H1 (cell line): ENCODE data around the gene C5orf58. TPM values are rescaled to one million over a fixed set of nuclear protein-coding genes. Genes with fewer than 3 reads are reported as not detected.

ENCODE experiments used
- CTCF ChIA-PET: fragments of 300-600 bp; sonication (Branson Sonifier 250); formaldehyde crosslinking; loops from one replicate; lab custom pipeline; 2021; ENCODE audit not compliant: partially characterized antibody; lab: Charles Lee
- POLR2A ChIA-PET: fragments of 300-600 bp; sonication (Branson Sonifier 250); formaldehyde crosslinking; loops from one replicate; lab custom pipeline; 2021; ENCODE audit warnings: inconsistent platforms; ENCODE audit not compliant: partially characterized antibody; lab: Charles Lee
- DNase-seq, 2 experiments: peaks; one replicate each; pipeline versions ENCODE4 v3.0.0 to v3.0.0-alpha.2; 2010 to 2022; ENCODE audit warnings: low spot score in 2 of 2, low read depth in 1 of 2, mixed read lengths in 1 of 2
- FAIRE-seq: peaks from 2 replicates; lab custom pipeline; 2011; peaks lifted over from hg19 to GRCh38; lab: Jason Lieb, UNC
- H2AFZ ChIP-seq: 2 replicates; pipeline ENCODE4 v1.8.1; 2012; ENCODE audit warnings: low read length, inconsistent platforms
- H2AK5ac ChIP-seq: 2 replicates; pipeline ENCODE4 v1.6.1; 2013; ENCODE audit warnings: low read depth, low read length
- H2BK120ac ChIP-seq: replicated peaks from 2 replicates; pipeline ENCODE3; 2013; ENCODE audit warnings: low read depth, low read length, inconsistent platforms
- H2BK12ac ChIP-seq: 2 replicates; pipeline ENCODE4 v1.6.1; 2013; ENCODE audit warnings: low read depth, low read length
- H2BK15ac ChIP-seq: 2 replicates; pipeline ENCODE4 v1.6.1; 2013; ENCODE audit warnings: low read length
- H2BK20ac ChIP-seq: 2 replicates; pipeline ENCODE4 v1.6.1; 2013; ENCODE audit warnings: low read length
- H2BK5ac ChIP-seq: 2 replicates; pipeline ENCODE4 v1.6.1; 2013; ENCODE audit warnings: low read depth, low read length
- H3K14ac ChIP-seq: 2 replicates; pipeline ENCODE4 v1.6.1; 2013; ENCODE audit warnings: inconsistent platforms; ENCODE audit not compliant: insufficient read length
- H3K18ac ChIP-seq: 2 replicates; pipeline ENCODE4 v1.6.1; 2013; ENCODE audit warnings: low read length; ENCODE audit errors: extremely low read depth
- H3K23ac ChIP-seq: 2 replicates; pipeline ENCODE4 v1.6.1; 2013; ENCODE audit warnings: inconsistent platforms; ENCODE audit not compliant: insufficient read length
- H3K23me2 ChIP-seq: 2 replicates; pipeline ENCODE4 v1.6.1; 2013; ENCODE audit warnings: low read depth, low read length
- H3K27ac ChIP-seq: 2 replicates; pipeline ENCODE4 v1.6.1; 2011; ENCODE audit warnings: low read depth, low read length, inconsistent platforms
- H3K27me3 ChIP-seq, 4 experiments: replicated peaks in 1 of 4; 1 replicate in 1 of 4; 2 replicates in 3 of 4; pipeline versions ENCODE4 v1.6.1 to v1.8.1; 2011 to 2013; ENCODE audit warnings: low read length in 3 of 4, mild to moderate bottlenecking in 3 of 4, inconsistent platforms in 2 of 4, mixed read lengths in 2 of 4, moderate library complexity in 1 of 4; ENCODE audit not compliant: control insufficient read depth in 3 of 4, insufficient read depth in 3 of 4; ENCODE audit errors: extremely low read depth in 1 of 4
- H3K36me3 ChIP-seq, 4 experiments: 2 replicates each; pipeline versions ENCODE4 v1.6.1 to v1.8.1; 2011 to 2013; ENCODE audit warnings: mild to moderate bottlenecking in 4 of 4, low read length in 3 of 4, moderate library complexity in 2 of 4, control low read depth in 1 of 4, inconsistent platforms in 1 of 4; ENCODE audit not compliant: insufficient read depth in 4 of 4, control insufficient read depth in 2 of 4
- H3K4ac ChIP-seq: replicated peaks from 2 replicates; pipeline ENCODE3; 2013; ENCODE audit warnings: low read length, low read depth, mixed read lengths, inconsistent platforms; ENCODE audit not compliant: insufficient read length
- H3K4me1 ChIP-seq, 4 experiments: replicated peaks in 1 of 4; 1 replicate in 1 of 4; 2 replicates in 3 of 4; pipeline versions ENCODE4 v1.6.1 to v1.8.1; 2011 to 2013; ENCODE audit warnings: low read length in 3 of 4, inconsistent platforms in 2 of 4, mixed read lengths in 1 of 4; ENCODE audit not compliant: insufficient read depth in 4 of 4, control insufficient read depth in 3 of 4
- H3K4me2 ChIP-seq, 2 experiments: 2 replicates each; pipeline versions ENCODE4 v1.6.1 to v1.8.1; 2011 to 2013; ENCODE audit warnings: low read depth in 2 of 2, low read length in 2 of 2, control low read depth in 1 of 2, inconsistent platforms in 1 of 2, mild to moderate bottlenecking in 1 of 2; ENCODE audit not compliant: insufficient read depth in 1 of 2
- H3K4me3 ChIP-seq, 4 experiments: fragments of 200-600, 300-600 bp in 1 of 4; sonication (generic), shearing (Covaris generic), sonication (Bioruptor Twin) in 1 of 4; 2 replicates each; pipeline versions ENCODE4 v1.5.1 to v1.8.1; 2011 to 2016; ENCODE audit warnings: low read length in 4 of 4, low read depth in 3 of 4, control low read depth in 2 of 4, inconsistent platforms in 2 of 4, mild to moderate bottlenecking in 2 of 4, mixed read lengths in 1 of 4, moderate library complexity in 1 of 4; ENCODE audit not compliant: insufficient read depth in 2 of 4; ENCODE audit errors: extremely low read depth in 1 of 4
- H3K56ac ChIP-seq: replicated peaks from 2 replicates; pipeline ENCODE3; 2013; ENCODE audit warnings: low read depth, mild to moderate bottlenecking, mixed read lengths, low read length, inconsistent platforms; ENCODE audit not compliant: insufficient read length
- H3K79me1 ChIP-seq: 2 replicates; pipeline ENCODE4 v1.6.1; 2013; ENCODE audit warnings: low read depth, low read length, control low read depth
- H3K79me2 ChIP-seq, 2 experiments: 2 replicates each; pipeline versions ENCODE4 v1.6.1 to v1.8.1; 2012 to 2013; ENCODE audit warnings: low read length in 2 of 2, mild to moderate bottlenecking in 2 of 2, inconsistent platforms in 1 of 2; ENCODE audit not compliant: insufficient read depth in 2 of 2, control insufficient read depth in 1 of 2
- H3K9ac ChIP-seq, 4 experiments: replicated peaks in 1 of 4; 1 replicate in 1 of 4; 2 replicates in 3 of 4; pipeline versions ENCODE4 v1.6.1 to v1.8.1; 2011 to 2013; ENCODE audit warnings: low read depth in 3 of 4, low read length in 3 of 4, control low read depth in 2 of 4, mild to moderate bottlenecking in 2 of 4, moderate library complexity in 2 of 4, inconsistent platforms in 1 of 4; ENCODE audit errors: extremely low read depth in 1 of 4
- H3K9me3 ChIP-seq, 2 experiments: 2 replicates each; pipeline versions ENCODE4 v1.6.1 to v1.8.1; 2012 to 2013; ENCODE audit warnings: mild to moderate bottlenecking in 2 of 2, moderate library complexity in 2 of 2, control low read depth in 1 of 2, inconsistent platforms in 1 of 2, low read depth in 1 of 2, low read length in 1 of 2, mixed read lengths in 1 of 2; ENCODE audit not compliant: insufficient read depth in 2 of 2
- H4K20me1 ChIP-seq, 2 experiments: replicated peaks in 1 of 2; 2 replicates each; pipeline versions ENCODE3 to v1.8.1; 2011 to 2013; ENCODE audit warnings: inconsistent platforms in 2 of 2, low read length in 2 of 2, mild to moderate bottlenecking in 1 of 2; ENCODE audit not compliant: insufficient read depth in 2 of 2, control insufficient read depth in 1 of 2
- H4K5ac ChIP-seq: 2 replicates; pipeline ENCODE4 v1.6.1; 2013; ENCODE audit warnings: low read length, low read depth, mixed read lengths, inconsistent platforms; ENCODE audit not compliant: insufficient read length
- H4K8ac ChIP-seq: 2 replicates; pipeline ENCODE4 v1.8.0; 2013; ENCODE audit warnings: mild to moderate bottlenecking, moderate library complexity, low read length, inconsistent platforms; ENCODE audit not compliant: insufficient read depth; ENCODE audit errors: extremely low read depth
- H4K91ac ChIP-seq: replicated peaks from 2 replicates; pipeline ENCODE3; 2013; ENCODE audit warnings: low read length, mixed read lengths, inconsistent platforms; ENCODE audit not compliant: insufficient read length
- CBX5 ChIP-seq: fragments of 300-800, 300-1000 bp; sonication (generic); IDR thresholded peaks from 2 replicates; pipeline ENCODE4 v1.7.1; 2016; ENCODE audit warnings: antibody characterized with exemption, low read length, low read depth
- CEBPB ChIP-seq: IDR thresholded peaks from 2 replicates; pipeline ENCODE4 v1.6.1; 2012; ENCODE audit warnings: low read depth, low read length
- CREB1 ChIP-seq: IDR thresholded peaks from 2 replicates; pipeline ENCODE4 v1.6.1; 2012; ENCODE audit warnings: inconsistent platforms
- EGR1 ChIP-seq: IDR thresholded peaks from 2 replicates; pipeline ENCODE4 v1.6.1; 2011; ENCODE audit warnings: low read depth, low read length, borderline replicate concordance
- JUN ChIP-seq: IDR thresholded peaks from 2 replicates; pipeline ENCODE4 v1.6.1; 2011; ENCODE audit warnings: low read depth, mild to moderate bottlenecking, improper control_type of control experiment, low read length
- KDM5A ChIP-seq: fragments of 200-600 bp; IDR thresholded peaks from 2 replicates; pipeline ENCODE4 v1.7.1; 2012; ENCODE audit warnings: mild to moderate bottlenecking, low read length, inconsistent platforms, mixed read lengths
- RAD21 ChIP-seq, 2 experiments: IDR thresholded peaks in 1 of 2; conservative IDR thresholded peaks in 1 of 2; 2 replicates each; pipeline ENCODE4 v1.6.1; 2011; ENCODE audit warnings: low read depth in 2 of 2, low read length in 2 of 2, improper control_type of control experiment in 1 of 2, inconsistent platforms in 1 of 2, mild to moderate bottlenecking in 1 of 2, moderate library complexity in 1 of 2
- RXRA ChIP-seq: IDR thresholded peaks from 2 replicates; pipeline ENCODE4 v1.6.1; 2011; ENCODE audit warnings: low read depth, mild to moderate bottlenecking, low read length, moderate library complexity; ENCODE audit not compliant: insufficient read depth
- SRF ChIP-seq: IDR thresholded peaks from 2 replicates; pipeline ENCODE4 v1.6.1; 2011; ENCODE audit warnings: mild to moderate bottlenecking, low read depth, low read length, moderate library complexity
- TEAD4 ChIP-seq: IDR thresholded peaks from 2 replicates; pipeline ENCODE4 v1.6.1; 2012; ENCODE audit warnings: low read depth, low read length, inconsistent platforms, mixed read lengths
- WGBS, 2 experiments: shearing (Covaris generic) in 1 of 2; methylation state at CpG; one replicate each; pipeline versions ENCODE4 v1.1.6 to v1.1.7; 2013 to 2015; ENCODE audit warnings: low lambda C conversion rate in 2 of 2, mixed read lengths in 2 of 2, inconsistent platforms in 1 of 2, low coverage in 1 of 2, missing lambda C conversion rate in 1 of 2; ENCODE audit not compliant: insufficient replicate concordance in 2 of 2, insufficient coverage in 1 of 2, insufficient read length in 1 of 2; ENCODE audit errors: extremely low coverage in 1 of 2, missing lambda C conversion rate in 1 of 2; 5-methylcytosine and 5-hydroxymethylcytosine counted together
- polyA plus RNA-seq, 7 experiments: library from polyadenylated mRNA; depleted of rRNA in 3 of 7; stranded (reverse) in 5 of 7; unstranded in 2 of 7; fragments of >200 nt in 5 of 7; fragments of 200-250 nt in 2 of 7; gene quantifications; 1 replicate in 5 of 7; 2 replicates in 1 of 7; 4 replicates in 1 of 7; pipeline versions ENCODE4 v1.2.1 to v1.2.3, GENCODE V29; 2011 to 2013; ENCODE audit warnings: missing spikeins in 2 of 7, mixed read lengths in 2 of 7
- total RNA-seq: library from RNA; stranded (reverse); fragmentation: NEBNext Ultra II Directional; extraction: Animal tissue kit (Norgen Biotek cat#: 25700); gene quantifications from 2 replicates; pipeline ENCODE4 v1.2.1, GENCODE V29; 2021

Gene C5orf58
- total and polyA plus RNA-seq, 2 of the 8 experiments (the other 6 are each of a cell fraction or from before 2014, with no cell fraction given): 0.24 to 1.6 TPM

GRCh38 chr5:170252720-170253350 is 20.1 kb downstream of the C5orf58 start:
- H3K79me2 ChIP-seq: no peaks in the 10 kb centered on the region
- no peak overlapping the region for H2BK5ac ChIP-seq
- H2BK15ac ChIP-seq: no peak overlapping the region
- H3K27ac ChIP-seq: no peak overlapping the region
- no peak overlapping the region for H3K23ac ChIP-seq
- H4K5ac ChIP-seq: peak overlapping the region; percentile 33
- H3K18ac ChIP-seq: no peak overlapping the region
- H3K4ac ChIP-seq: no peak overlapping the region
- H4K91ac ChIP-seq: no peak overlapping the region
- peak overlapping the region in 1 of 4 experiments; percentile 10; a peak in 1 of 8 replicates for H3K4me3 ChIP-seq
- POLR2A ChIA-PET: no interaction called here
- H4K8ac ChIP-seq: no peak overlapping the region
- CTCF ChIA-PET: interaction anchor here (0.8 to 1.5 kb wide), 3 partner anchors 16 to 194 kb away, joined by 3 read pairs; no protein-coding TSS in a partner anchor
- H3K56ac ChIP-seq: no peak overlapping the region
- H3K4me2 ChIP-seq: peak overlapping the region in 1 of 2 experiments; percentile 5; a peak in 2 of 4 replicates
- no peak overlapping the region for H2BK12ac ChIP-seq
- WGBS, 2 experiments: 55% methylated on average over 9 of the region's 9 CpGs; no CpG with 5 or more reads in 1 of the 2 experiments
- H3K23me2 ChIP-seq: peaks cover 2% of the 10 kb centered on the region; the same call in 1 of the 2 replicates
- H3K9me3 ChIP-seq: no peaks in the 10 kb centered on the region
- peaks cover 0 to 16% (median 15%) of the 10 kb centered on the region in 4 experiments; a peak in 6 of 7 replicates for H3K4me1 ChIP-seq
- no peak overlapping the region for H2BK20ac ChIP-seq
- no peaks in the 10 kb centered on the region for H4K20me1 ChIP-seq
- no peaks in the 10 kb centered on the region for H3K36me3 ChIP-seq
- no peak overlapping the region for H2AFZ ChIP-seq
- peak; percentile 63 for FAIRE-seq
- no peaks in the 10 kb centered on the region for H3K79me1 ChIP-seq
- TF ChIP-seq RXRA: no peak
- no peak for TF ChIP-seq EGR1
- no peak for TF ChIP-seq KDM5A
- no peak for TF ChIP-seq SRF
- no peak for TF ChIP-seq CBX5
- no peak for TF ChIP-seq JUN
- TF ChIP-seq CEBPB: no peak
- no peak for TF ChIP-seq RAD21 (IDR thresholded peaks at IDR 0.05 in 1 of 2, conservative IDR thresholded peaks at IDR 0.05 in 1 of 2; ENCODE audit: low read depth in 2 of 2, low read length in 2 of 2)
- TF ChIP-seq CREB1: no peak
- no peak for TF ChIP-seq TEAD4
- H2AK5ac ChIP-seq: no peak overlapping the region
- no peak overlapping the region for H2BK120ac ChIP-seq
- no peak overlapping the region for H3K9ac ChIP-seq
- H3K27me3 ChIP-seq: no peaks in the 10 kb centered on the region
- no peak for DNase-seq
- no peak overlapping the region for H3K14ac ChIP-seq
